Stimulated activated CD8-positive, alpha-beta memory T cell treated with anti-CD3 and anti-CD28 coated beads, Interleukin-4, amount 100 ng/mL, for 4 hours (primary cell): Measurements from ENCODE around the gene DYNLL1.
"Not testable (repeated sequence)": the region's sequence is repeated elsewhere in the genome, so short reads cannot be mapped to it uniquely, and the experiment has no call there.

Source experiments
- DNase-seq, 2 donors: peaks; one replicate each; pipeline ENCODE4 v3.0.0-alpha.2; 2020; ENCODE audit warnings: low read depth in 2 of 2, low spot score in 1 of 2

Gene DYNLL1

DNA sequence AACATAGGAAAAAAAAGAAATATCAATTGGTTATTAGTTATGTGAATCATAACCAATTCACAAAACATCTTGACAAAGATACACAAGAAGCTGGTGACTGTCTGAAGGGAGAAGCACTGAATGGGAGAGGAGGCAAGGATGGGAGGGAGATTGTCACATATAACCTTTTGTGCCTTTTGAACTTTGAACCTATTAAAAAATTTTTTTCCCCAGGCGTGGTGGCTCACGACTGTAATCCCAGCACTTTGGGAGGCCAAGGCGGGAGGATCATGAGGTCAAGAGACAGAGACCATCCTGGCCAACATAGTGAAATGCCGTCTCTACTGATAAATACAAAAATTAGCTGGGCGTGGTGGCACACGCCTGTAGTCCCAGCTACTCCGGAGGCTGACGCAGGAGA, 12.6 kb downstream of the DYNLL1 start:
- no peak for DNase-seq

DNA sequence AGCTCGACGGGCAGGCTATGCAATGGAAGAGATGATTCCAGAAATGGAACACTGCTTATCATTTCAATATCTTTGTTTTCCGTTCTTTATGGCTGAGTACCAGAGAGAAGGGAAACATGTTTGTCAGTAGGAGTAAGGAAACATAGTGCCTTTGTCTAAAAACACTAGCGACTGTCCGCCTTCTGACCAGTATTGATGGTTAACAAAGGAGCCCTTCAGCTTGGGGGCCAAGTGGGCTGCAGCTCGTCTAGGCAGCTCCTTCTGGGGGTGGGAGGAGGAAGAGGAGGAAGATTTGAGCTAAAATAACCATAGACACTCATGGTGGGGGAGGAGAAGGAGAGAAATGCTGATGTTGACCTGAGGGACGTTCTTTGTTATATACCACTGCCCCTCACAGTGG, 18.1 kb downstream of the DYNLL1 start:
- no peak for DNase-seq

DNA sequence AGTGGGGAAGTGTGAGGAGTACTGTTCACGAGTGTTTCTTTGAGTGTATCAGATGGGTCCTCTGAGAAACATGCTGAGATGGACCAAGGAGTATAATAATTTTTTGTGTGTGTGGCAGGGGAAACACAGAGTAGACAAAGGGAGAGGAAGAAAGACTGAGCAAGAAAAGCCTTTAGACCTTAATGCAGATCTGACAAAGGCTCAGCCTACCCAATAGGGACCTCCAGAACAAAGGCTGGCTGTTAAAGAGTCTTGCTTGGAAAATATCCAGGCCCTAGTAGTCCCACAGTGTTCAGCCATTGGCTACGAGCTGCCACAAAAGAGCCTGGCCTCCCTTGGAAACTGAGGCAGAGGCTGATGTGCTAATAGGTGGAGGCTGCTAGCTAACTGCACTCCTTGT, 19.6 kb downstream of the DYNLL1 start:
- no peak for DNase-seq

- DNase-seq, result not testable (repeated sequence)
Observed at GRCh38 chr12:120519324-120519723, 23.4 kb downstream of the DYNLL1 start.

DNA sequence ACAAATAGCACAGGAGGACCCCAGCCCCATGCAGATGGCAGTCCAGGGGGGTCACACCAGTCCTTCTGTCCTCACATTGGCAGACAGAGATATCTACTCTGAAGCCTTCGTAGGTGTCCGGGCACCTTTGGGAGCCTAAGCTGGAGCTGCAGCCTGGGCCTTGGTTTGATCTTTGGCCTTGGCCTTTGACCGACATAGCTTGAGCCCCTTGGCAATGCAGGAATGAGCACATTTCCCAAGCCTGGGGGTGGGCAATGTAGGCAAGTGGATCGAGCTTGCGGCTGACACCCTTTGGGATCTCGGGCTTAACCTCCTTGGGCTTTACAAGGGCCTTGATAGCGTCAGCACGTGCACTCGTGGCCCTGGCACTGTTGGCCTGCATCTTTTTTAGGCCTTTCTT, 26.7 kb downstream of the DYNLL1 start:
- no peak for DNase-seq

DNA sequence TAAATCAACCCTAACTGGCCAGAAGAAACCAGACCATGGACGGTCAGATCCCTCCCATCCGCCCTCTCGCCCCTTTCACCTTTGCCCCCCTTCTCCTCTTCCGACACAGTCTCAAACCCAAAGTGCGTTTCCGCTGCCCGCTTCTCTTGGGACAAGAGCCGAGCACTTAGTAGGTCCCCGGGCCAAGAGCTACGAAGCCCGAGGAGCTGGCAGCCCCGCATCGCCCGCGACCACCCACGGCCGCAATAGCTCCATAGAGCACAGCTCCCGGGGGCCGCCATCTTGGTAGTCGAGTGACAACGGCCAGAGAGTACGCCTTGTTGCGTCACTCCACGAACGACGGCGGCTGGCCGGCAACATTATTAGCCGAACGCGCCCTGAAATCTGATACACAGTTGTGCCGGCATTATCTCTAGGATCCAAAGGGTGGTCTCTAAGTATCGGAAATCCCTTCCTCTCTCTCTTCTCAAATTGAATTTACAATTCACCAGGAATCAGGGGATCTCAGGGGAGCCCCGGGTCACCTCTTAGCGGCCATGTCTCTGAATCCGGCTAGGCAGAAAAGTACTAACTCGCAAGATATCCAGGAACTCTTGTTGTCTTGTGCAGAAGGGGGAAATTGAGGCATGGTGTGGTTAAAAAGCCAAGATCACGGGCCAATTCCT, 33.1 kb downstream of the DYNLL1 start, which contains the start of gene COQ5:
TSS of gene COQ5 (minus strand) at position 298 of the 665 bp plus-strand sequence. CDS start at position 281, 17 bp downstream.
- DNase-seq, result peak; percentile 60 to 63

- DNase-seq, result no peak
Observed at GRCh38 chr12:120529641-120530417, 33.9 kb downstream of the DYNLL1 start.

GRCh38 chr12:120530418-120530761, 34.5 kb downstream of the DYNLL1 start:
- not testable (repeated sequence) for DNase-seq

DNA sequence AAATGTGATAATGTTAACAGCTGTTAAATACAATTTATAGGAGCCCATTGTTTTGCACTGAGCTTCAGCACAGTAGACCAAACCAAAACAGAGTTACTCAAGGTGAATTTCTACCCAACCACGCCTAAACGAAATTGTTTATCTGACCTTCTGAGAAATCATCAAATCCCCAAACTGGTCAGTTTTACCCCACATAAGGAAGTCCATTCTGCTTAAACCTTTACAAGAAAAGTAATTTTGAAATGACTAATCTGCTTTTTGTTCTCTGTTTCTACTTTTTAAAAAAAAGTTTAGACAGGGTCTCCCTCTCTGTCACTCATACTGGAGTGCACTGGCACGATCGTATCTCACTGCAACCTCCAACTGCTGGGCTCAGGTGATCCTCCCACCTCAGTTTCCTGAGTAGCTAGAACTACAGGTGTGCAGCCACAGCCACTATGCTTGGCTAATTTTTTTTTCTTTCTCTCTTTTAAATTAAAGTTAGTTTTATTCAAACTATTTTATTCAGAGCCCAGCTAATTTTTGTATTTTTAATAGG, 36.9 kb downstream of the DYNLL1 start:
- DNase-seq, result no peak

GRCh38 chr12:120534203-120534702, 38.3 kb downstream of the DYNLL1 start, which contains the start of gene RNF10:
Gene RNF10 (plus strand): TSS chr12:120534356. CDS start chr12:120534812, 456 bp downstream.
- peak in 1 of 2 donors; percentile 29 for DNase-seq

DNA sequence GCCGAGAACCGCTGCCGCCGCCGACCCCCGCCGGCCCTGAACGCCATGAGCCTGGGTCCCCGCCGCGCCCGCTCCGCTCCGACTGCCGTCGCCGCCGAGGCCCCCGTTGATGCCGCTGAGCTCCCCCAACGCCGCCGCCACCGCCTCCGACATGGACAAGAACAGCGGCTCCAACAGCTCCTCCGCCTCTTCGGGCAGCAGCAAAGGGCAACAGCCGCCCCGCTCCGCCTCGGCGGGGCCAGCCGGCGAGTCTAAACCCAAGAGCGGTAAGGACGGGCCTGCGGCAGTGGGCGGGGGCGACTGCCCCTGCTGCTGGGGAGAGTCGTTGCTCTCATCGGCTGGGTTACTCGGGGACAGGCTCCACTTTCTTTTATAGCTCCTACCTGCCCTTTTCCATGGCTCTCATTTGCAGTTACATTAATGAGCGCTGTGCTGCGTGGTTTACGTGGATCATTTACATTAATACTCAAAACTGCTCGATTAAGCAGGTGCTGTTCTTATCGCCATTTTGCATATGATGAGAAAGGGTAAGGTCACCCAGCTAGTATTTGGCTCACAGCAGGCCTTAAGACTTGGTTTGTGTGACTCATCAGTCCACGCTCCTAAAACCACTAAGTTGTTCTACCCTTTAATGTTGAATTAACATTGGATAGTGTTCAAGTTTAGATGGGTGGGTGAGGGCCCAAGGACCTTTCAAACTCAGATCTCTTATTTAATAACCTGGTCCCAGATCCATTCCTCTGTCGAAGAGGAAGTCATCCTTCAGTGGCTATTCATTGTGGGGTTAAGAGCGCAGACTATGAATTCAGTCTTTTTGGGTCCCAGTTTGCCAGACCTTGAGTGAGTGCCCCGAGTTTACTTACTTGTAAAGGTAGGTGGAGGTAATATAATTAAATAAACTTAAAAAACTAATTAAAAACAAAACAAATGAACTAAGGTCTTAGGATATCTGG, 39.1 kb downstream of the DYNLL1 start:
- DNase-seq, result no peak

DNA sequence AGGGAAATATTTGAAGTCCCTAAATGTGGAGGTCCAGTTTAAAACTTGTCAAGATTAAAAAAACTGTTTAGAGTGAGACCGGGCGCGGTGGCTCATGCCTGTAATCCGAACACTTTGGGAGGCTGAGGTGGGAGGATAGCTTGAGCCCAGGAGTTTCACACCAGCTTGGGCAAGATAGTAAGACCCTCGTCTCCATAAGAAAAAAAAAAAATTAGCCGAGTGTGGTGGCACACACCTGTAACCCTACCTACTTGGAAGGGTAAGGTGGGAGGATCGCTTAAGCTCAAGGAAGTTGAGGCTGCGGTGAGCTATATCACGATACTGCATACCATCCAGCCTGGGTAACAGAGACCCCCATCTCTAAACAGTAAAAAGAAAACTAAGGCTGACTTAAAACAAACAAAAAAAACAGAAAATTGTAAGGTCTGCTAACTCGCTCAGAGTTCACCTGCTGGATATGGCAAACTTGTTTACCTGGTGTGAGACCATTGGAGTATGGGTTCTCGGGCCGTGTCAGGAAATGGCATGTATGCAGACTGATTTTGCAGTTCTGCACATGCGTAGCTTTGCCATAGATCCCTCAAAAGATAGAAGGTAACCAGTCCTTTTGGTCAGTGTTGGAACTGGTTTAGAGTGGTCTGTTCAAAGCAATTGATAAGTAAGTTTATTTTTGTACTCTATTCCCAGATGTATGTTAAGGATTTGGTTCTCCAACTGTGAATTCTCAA, 40.3 kb downstream of the DYNLL1 start:
- DNase-seq, result no peak

- no peak for DNase-seq
Observed at GRCh38 chr12:120537856-120538220, 41.9 kb downstream of the DYNLL1 start.

DNA sequence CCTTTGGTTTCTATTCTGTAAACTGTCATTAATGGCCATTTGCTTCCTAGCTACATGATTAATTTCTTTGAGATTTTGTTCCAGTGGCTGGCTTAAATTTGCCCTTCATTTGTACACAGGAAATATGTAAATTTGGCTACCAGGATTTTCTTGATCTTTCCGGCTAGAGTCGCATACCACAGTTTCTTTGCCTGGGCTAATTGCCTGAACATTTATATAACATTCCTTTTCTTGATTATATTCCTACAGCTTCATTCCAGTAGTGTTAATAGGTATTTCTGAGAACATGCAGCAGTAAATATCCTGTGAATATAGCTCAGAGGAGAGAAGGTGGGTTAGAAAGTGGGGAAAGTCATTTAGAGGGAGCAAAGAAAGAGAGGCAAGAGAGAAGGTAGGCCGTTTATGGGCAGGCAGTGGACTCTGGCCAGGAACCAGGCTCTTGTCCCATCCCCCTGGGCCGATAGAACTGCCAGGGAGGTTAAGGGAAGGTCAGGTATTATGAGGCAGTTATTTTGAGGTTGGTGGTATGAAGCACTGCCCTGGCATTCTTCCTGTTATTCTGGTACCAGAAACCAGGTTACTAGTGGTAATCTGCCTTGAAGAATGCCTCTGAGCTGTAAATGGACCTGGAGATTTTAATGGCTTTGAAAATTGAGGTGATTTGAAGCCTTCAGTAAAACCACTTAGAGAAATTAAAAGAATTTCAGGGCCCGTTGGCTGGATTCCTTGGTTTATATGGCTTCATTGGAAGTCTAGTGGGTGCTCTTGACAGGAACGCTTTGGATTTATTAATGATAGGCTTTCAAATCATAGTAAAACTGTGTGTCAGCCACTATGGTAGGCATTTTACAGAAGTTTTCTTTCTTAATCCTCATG, 42.6 kb downstream of the DYNLL1 start:
- DNase-seq, result no peak

GRCh38 chr12:120539303-120539702, 43.4 kb downstream of the DYNLL1 start:
- no peak for DNase-seq

GRCh38 chr12:120540445-120540844, 44.5 kb downstream of the DYNLL1 start:
- no peak for DNase-seq

DNA sequence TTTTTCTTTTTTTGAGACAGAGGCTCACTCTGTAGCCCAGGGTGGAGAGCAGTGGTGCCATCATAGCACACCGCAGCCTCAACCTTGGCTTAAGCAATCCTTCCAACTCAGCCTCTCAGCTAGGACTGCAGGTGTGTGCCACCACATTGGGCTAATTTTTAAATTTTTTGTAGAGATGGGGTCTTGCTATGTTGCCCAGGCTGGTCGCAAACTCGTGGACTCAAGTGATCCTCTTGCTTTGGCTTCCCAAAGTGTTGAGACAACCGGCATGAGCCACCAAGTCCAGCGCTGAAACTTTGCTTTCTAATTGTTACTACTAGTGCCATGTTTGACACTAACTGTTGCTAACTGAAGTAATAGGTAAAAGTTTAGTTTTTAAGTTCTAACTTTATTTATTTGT, 46.3 kb downstream of the DYNLL1 start:
- DNase-seq, result no peak

DNA sequence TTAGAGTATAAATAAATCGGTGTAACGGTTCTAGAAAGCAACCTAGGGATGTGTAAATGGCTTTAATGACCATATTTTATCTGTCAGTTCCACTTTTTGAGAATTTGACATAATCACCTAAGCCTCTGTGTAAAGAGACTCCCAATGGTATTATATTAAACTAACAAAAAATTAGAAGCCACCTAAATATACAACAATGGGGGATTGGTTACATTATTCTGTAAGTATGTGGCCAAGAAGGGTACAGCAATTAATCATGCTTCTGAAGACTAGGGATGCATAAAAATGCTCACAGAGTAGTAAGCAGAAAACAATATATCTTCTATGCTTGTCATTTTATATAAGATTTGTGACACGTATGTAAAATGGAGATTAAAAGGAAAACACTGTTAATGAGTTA, 48.8 kb downstream of the DYNLL1 start:
- no peak for DNase-seq

- no peak for DNase-seq
Observed at GRCh38 chr12:120546050-120546386, 50.1 kb downstream of the DYNLL1 start.
